ENCODE data around the gene JDP2.

DNA sequence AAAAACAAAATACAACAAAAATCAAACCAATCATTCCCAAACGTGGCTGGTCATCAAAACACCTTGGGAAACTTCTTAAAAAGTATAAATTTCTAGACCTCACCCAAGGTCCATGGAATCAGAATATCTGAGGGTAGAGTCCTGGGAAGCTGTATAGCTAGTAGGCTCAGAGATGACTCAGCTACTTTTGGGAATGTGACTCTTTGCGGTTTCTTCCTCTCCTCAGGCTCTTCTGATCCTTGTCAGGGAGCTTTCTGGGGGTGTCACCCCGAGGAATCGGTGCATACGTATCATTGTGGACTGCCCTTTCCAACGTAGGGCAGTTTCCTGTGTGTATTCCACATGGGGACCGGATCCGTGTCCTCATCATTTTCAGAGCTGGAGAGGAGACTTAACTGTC lies 14.8 kb downstream of the JDP2 start:
- TF ChIP-seq NFRKB (IDR thresholded peaks at IDR 0.05), result no peak
- TF ChIP-seq FOXK2 (IDR thresholded peaks at IDR 0.05), result no peak
- no peak for TF ChIP-seq L3MBTL2 (conservative IDR thresholded peaks at IDR 0.05)

All from HEK293T (cell line).